H1 (cell line): ENCODE data around the gene GRIP2. TPM values are rescaled to one million over a fixed set of nuclear protein-coding genes. Genes with fewer than 3 reads are reported as not detected.

Experiments
- CHD7 ChIP-seq: fragments of 300-600 bp; sonication (generic); IDR thresholded peaks from 2 replicates; pipeline ENCODE4 v1.7.1; 2012; ENCODE audit warnings: low read length, moderate library complexity, mild to moderate bottlenecking, inconsistent platforms; ENCODE audit not compliant: insufficient replicate concordance
- polyA plus RNA-seq, 7 experiments: library from polyadenylated mRNA; depleted of rRNA in 3 of 7; stranded (reverse) in 5 of 7; unstranded in 2 of 7; fragments of >200 nt in 5 of 7; fragments of 200-250 nt in 2 of 7; gene quantifications; 1 replicate in 5 of 7; 2 replicates in 1 of 7; 4 replicates in 1 of 7; pipeline versions ENCODE4 v1.2.1 to v1.2.3, GENCODE V29; 2011 to 2013; ENCODE audit warnings: missing spikeins in 2 of 7, mixed read lengths in 2 of 7
- total RNA-seq: library from RNA; stranded (reverse); fragmentation: NEBNext Ultra II Directional; extraction: Animal tissue kit (Norgen Biotek cat#: 25700); gene quantifications from 2 replicates; pipeline ENCODE4 v1.2.1, GENCODE V29; 2021

Gene GRIP2
- total and polyA plus RNA-seq, 2 of the 8 experiments (the other 6 are each of a cell fraction or from before 2014, with no cell fraction given) = 2.5 to 6.4 TPM

- no peak for TF ChIP-seq CHD7
- TF ChIP-seq, all 59 proteins: peak for 0
Observed at GRCh38 chr3:14587740-14588360, 47.7 kb upstream of the GRIP2 start (continued).
